ENCODE results near the gene PRR3.

DNA sequence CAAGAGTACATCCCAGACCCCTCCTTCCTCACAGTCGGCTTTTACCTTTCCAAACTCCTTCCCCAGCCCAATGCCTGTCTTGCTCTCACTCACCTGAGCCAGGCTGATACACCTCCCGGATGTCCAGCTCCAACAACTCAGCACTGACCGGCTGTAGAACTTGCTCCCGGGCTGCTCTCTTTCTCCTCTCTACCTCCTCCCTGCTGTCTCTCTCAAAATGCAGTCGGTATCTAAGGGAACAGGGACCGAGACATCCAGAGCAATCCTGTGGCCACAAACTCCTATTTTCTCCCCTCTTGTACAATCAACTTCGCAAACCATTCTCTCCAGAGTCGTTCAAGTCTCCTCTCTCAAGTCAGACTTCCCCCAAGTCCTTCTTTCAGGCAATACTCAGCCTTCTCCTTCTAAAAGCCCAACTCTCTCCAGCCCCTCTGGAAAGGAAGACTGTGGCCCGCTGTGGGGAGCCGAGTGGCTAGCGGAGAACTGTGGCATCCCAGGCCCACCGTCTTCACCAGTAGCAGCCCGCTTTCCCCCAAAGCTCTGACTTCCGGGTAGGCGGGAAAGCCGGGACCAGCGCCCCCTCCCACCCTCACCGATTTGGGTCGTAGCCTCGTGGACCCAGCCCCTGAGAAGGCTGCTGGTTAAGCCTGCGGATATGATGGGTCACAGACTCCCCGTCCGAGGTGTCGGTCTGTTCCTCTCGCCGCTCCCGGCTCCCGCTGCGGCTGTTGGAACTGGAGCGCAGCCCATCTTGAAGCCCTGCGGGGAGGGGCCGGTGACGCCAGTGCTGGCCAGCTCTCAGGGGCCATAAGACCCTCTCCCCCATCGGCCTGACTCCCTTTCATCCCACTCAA, 1.9 kb upstream of the PRR3 start:
- TF ChIP-seq EZH2 (IDR thresholded peaks at IDR 0.05) (no peak), FOXP2 (optimal IDR thresholded peaks at IDR 0.05; ENCODE audit: control extremely low read depth, extremely low read length, insufficient read depth) (no peak), POLR2AphosphoS5 (IDR thresholded peaks at IDR 0.05; ENCODE audit: borderline replicate concordance, low read depth, low read length) (no peak; the same call in 1 of the 2 replicates)
